Activated naive CD4-positive, alpha-beta T cell treated with Interleukin-2 at 50 U/mL for 16 hours (primary cell): ENCODE measurements around the gene TTC3.

Experiments
- DNase-seq: peaks from one replicate; pipeline ENCODE4 v3.0.0-alpha.2; 2020

The TTC3 gene

DNA sequence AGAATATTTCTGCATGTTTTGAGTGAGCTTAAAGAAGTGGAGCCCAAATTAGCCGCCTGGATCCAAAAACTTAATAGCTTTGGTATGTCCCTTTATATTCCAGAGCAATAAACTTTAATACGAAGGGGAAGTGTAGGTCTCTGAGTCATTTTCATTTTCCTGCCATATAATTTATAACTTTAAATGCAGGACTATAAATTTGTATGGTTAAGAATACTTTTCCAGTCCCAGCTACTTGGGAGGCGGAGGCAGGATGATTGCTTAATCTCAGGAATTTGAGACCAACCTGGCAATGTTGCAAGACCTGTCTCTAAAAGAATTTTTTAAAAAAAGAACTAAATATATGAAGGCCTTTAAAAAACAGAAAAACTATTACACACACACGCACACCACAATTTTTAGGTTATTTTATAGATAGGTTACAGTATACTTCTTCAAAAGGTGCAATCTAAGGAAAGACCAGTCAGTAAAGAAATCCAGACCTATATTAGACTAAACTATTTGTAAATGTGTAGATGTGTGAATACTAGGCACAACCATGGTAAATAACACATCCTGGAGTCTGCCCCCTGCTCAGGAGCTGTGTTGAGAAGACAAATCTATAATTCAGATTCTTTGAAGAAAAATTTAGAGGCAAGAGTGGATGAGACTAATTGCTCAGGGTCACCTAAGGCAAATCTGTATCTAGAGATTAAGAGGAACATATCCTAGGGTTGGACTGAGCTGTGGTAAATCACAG is 80.3 kb downstream of the TTC3 start:
- DNase-seq = no peak

DNA sequence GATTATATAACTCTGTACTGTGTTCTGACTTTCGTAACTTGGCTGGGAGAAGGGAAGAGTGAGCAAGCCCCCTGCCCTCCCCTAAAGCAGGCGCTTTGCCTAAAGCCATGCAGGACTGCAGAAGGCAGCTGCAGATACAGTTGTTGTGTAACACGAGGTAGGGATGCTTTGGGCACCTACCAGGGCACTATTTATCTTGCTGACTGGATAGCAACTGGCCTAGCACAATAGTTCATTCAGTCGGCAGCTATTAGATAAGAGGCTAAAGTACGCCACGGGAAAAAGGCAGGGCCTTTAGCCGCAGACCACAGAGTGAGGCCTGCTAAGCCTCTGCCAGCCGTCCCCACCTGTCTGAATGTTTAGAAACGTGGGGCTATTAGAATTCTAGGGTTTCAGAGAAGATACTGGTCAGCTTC is 80.9 kb downstream of the TTC3 start:
- DNase-seq = no peak

- DNase-seq = no peak
These were observed 82.1 kb downstream of the TTC3 start for GRCh38 chr21:37155186-37155585.

GRCh38 chr21:37157938-37158337 is 84.9 kb downstream of the TTC3 start:
- DNase-seq = no peak

DNA sequence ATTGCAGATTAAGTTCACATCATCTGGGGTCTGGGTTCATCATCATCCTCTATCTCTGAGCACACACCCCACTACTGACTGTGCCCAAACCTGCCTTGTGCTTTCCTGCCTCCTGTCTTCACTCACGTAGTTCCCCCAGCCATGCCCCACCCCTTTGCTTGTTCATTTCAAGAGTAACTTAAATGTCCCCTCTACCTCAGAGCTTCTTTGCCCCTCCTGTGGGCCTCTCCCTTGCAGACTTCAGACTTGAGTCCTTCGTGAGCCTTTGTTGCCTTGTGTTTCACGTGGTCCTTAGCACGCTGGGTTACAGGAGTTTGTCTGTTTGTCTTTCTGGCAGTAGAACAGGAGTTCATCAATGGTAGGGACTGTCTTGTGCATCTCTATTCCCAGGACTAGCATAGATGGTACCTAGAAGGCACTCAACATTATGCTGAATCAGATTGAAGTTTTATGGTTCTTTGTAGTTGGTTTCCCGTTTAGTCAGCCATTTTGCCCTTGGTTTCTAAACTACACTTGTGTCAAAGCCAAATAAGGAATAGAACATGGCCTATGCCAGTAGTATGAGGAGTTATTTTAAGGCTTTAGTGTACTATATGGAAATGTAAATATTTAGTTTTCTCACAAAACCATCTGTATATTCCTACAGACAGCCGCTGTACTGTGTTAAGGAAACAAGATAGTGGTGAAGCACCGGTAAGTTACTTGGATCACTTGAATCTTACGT is 86.2 kb downstream of the TTC3 start:
- no peak for DNase-seq

DNA sequence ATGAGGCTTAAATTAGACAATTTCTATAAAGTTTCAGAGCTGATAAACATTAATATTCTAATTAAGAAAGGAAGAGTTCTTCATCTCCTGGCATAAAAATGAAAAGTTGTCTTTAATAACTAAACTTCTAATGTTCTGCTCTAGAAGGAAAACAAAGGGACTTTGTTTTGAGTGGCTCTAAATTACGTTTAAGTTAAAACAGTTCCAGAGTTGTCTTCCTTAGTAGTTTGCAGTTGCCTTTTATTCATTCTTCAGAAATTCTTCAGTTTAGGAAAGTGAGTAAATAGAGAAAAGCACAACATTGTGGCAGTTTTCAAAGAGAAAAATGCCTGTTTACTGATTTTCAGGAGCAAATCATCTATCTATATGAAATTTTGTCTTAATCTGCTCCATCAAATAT is 86.9 kb downstream of the TTC3 start:
- DNase-seq = no peak

DNA sequence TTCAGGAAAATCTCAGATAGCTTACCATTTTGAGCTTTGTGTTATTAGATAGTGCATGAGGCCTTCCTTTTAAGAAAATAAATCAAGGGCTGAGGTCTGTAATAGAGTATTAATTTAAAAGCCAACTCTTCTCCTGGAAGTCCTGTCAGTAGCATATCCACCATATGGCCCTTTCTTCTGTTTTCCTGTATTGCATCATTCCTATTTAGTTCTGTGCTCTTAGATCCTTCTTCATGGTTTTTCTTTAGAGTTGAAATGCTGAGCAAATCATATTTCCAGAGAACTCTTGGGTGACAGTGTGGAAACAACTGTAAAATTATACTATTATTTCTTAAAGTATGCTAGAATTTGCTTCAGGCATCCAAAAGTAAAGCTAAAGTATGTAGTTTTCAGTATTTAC is 91.7 kb downstream of the TTC3 start:
- no peak for DNase-seq

DNA sequence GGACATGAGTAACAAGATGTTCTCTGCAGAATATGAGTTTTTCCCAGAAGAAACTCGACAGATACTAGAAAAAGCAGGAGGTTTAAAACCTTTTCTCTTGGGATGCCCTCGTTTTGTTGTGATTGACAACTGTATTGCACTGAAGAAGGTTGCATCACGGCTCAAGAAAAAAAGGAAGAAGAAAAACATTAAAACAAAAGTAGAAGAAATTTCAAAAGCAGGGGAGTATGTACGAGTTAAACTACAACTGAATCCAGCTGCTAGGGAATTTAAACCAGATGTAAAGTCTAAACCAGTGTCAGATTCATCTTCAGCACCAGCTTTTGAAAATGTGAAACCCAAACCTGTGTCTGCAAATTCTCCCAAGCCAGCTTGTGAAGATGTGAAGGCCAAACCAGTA is 92.5 kb downstream of the TTC3 start:
- no peak for DNase-seq

GRCh38 chr21:37166733-37167132 is 93.7 kb downstream of the TTC3 start:
- DNase-seq = no peak

DNA sequence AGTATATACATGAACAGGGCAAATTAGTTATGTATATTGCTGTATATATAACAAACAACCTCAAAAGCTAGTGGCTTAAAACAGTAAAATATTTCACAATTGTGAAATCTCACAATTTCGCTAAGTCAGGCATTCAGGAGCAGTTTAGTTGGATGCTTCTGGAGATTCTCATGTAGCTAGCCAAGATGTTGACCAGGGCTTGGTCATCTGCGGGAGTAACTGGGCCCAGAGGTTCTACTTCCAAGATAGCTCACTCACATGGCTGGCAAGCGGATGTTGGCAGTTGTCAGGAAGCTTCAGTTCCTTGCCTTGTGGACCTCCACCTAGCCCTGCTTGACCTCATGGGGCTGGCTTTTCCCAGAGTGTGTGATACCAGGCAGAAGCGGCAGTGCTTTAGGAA is 95.6 kb downstream of the TTC3 start:
- no peak for DNase-seq

GRCh38 chr21:37172646-37173045 is 99.6 kb downstream of the TTC3 start:
- DNase-seq = no peak

DNA sequence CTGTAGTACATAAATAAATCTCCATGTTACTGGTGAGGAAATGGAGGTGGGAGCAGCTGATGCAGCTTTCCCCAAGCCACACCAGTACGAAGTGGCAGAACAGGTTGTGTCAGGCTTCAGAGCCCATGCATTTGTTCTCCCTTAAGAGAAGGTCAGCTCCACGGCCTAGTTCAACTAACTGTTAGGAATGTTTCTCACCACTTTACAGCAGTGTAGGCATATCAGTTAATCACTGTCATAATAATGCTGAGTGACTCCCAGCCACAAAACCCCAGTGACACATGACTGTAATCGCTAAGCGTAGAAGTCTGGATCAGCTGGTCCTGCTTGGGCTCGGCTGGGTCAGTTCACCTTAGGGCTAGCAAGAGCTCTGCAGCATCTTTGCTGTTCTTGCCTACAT is 103.7 kb downstream of the TTC3 start:
- DNase-seq = no peak

- no peak for DNase-seq
These were observed 108.0 kb downstream of the TTC3 start for GRCh38 chr21:37181059-37181458.

GRCh38 chr21:37182222-37182621 is 109.2 kb downstream of the TTC3 start:
- no peak for DNase-seq

DNA sequence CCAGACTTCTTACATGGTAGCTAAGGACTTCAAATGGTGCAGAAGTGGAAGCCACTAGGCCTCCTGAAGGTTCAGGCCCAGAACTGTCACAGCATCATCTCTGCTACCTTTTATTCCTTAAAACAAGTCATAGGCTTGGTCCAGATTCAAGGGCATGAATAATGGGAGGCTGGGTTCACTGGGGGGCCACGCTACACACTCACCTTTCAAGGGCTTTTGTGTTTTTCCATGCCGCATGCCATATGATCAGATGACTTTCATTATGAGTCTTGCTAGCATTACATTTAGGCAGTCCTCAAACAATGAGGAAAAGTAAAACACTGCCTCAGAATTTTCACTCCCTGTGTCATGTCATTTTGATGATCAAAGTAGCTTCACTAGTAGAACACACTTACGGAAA is 110.7 kb downstream of the TTC3 start:
- no peak for DNase-seq

- DNase-seq = no peak
These were observed 111.9 kb downstream of the TTC3 start for GRCh38 chr21:37184784-37185593.

GRCh38 chr21:37186983-37187382 is 113.9 kb downstream of the TTC3 start:
- no peak for DNase-seq

- DNase-seq = no peak
These were observed 115.8 kb downstream of the TTC3 start for GRCh38 chr21:37188825-37189224.

- DNase-seq = no peak
These were observed 119.0 kb downstream of the TTC3 start for GRCh38 chr21:37192019-37192418.

- no peak for DNase-seq
These were observed 120.0 kb downstream of the TTC3 start for GRCh38 chr21:37193006-37193405.

DNA sequence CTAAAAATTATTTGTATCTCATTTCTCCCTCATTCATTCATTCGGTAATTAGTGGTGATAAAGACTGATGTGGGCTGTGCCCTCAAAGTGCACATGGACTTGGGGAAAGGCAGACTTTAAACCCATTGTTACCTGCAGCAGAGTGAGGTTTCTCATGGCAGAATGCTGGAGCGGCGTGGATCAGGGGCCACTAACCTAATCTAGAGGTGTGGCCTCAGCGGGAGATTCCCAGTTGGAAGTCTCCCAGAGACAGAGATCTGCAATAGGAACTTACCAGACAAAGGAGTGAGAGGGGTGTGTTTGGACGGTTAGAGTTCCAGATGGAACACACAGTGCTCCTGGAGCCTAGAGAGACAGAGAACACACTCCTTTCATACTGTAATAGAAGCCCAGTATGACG is 120.6 kb downstream of the TTC3 start:
- no peak for DNase-seq

- DNase-seq = no peak
These were observed 122.0 kb downstream of the TTC3 start for GRCh38 chr21:37195059-37195458.

- DNase-seq = no peak
These were observed 122.6 kb downstream of the TTC3 start for GRCh38 chr21:37195610-37196009.

GRCh38 chr21:37196847-37197246 is 123.8 kb downstream of the TTC3 start:
- no peak for DNase-seq
